Measurements from ENCODE around the gene AUTS2.

The AUTS2 gene

DNA sequence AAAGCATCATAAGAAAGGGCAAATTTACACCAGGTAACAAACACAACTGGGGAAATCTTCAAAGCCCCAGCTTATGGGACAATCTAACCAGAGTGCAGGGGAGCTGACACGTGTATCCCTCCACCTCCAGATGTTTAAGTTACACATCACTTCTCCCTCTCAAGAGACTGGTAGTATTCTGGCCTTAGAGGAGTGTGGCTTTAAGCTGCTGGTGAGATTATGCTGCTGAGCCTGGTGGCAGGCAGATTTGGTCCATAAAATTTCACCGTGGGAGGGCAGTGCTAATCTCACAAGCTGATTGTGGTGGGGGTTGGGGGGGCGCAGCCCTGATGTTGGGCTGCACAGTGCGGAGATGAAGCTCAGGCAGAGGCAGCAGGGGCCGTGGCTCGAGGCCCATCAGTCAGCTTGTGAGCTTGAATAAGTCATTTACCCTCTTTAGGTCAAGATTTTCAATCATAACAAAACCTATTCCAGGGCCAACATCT, 1102.7 kb downstream of the AUTS2 start (continued):
- no peak for TF ChIP-seq ZNF292 (tag by site-specific recombination; IDR thresholded peaks at IDR 0.05; ENCODE audit: borderline replicate concordance, low read depth)
- TF ChIP-seq, protein P1, sequence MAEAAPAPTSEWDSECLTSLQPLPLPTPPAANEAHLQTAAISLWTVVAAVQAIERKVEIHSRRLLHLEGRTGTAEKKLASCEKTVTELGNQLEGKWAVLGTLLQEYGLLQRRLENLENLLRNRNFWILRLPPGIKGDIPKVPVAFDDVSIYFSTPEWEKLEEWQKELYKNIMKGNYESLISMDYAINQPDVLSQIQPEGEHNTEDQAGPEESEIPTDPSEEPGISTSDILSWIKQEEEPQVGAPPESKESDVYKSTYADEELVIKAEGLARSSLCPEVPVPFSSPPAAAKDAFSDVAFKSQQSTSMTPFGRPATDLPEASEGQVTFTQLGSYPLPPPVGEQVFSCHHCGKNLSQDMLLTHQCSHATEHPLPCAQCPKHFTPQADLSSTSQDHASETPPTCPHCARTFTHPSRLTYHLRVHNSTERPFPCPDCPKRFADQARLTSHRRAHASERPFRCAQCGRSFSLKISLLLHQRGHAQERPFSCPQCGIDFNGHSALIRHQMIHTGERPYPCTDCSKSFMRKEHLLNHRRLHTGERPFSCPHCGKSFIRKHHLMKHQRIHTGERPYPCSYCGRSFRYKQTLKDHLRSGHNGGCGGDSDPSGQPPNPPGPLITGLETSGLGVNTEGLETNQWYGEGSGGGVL (tag by site-specific recombination; IDR thresholded peaks at IDR 0.05) = peak; percentile 55
- TF ChIP-seq, protein P2, sequence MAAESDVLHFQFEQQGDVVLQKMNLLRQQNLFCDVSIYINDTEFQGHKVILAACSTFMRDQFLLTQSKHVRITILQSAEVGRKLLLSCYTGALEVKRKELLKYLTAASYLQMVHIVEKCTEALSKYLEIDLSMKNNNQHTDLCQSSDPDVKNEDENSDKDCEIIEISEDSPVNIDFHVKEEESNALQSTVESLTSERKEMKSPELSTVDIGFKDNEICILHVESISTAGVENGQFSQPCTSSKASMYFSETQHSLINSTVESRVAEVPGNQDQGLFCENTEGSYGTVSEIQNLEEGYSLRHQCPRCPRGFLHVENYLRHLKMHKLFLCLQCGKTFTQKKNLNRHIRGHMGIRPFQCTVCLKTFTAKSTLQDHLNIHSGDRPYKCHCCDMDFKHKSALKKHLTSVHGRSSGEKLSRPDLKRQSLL (tag by site-specific recombination; IDR thresholded peaks at IDR 0.05) = no peak
- TF ChIP-seq ZBTB20 (tag by site-specific recombination; IDR thresholded peaks at IDR 0.05) = no peak
- TF ChIP-seq ZNF670 (tag by site-specific recombination; IDR thresholded peaks at IDR 0.05; ENCODE audit: low read depth) = no peak
- no peak for TF ChIP-seq ZNF776 (tag by site-specific recombination; IDR thresholded peaks at IDR 0.05; ENCODE audit: borderline replicate concordance)
- TF ChIP-seq ZNF48 (tag by site-specific recombination; IDR thresholded peaks at IDR 0.05) = no peak
- no peak for TF ChIP-seq SP3 (tag by site-specific recombination; IDR thresholded peaks at IDR 0.05)
- 0 out of 2 replicates have a peak, but pooled peaks have one; percentile 15 for TF ChIP-seq ZNF843 (tag by site-specific recombination; IDR thresholded peaks at IDR 0.05)
- TF ChIP-seq, protein P3, sequence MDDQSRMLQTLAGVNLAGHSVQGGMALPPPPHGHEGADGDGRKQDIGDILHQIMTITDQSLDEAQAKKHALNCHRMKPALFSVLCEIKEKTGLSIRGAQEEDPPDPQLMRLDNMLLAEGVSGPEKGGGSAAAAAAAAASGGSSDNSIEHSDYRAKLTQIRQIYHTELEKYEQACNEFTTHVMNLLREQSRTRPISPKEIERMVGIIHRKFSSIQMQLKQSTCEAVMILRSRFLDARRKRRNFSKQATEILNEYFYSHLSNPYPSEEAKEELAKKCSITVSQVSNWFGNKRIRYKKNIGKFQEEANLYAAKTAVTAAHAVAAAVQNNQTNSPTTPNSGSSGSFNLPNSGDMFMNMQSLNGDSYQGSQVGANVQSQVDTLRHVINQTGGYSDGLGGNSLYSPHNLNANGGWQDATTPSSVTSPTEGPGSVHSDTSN (CRISPR knock-in tag; IDR thresholded peaks at IDR 0.05) = no peak
- no peak for TF ChIP-seq ZNF350 (tag by site-specific recombination; IDR thresholded peaks at IDR 0.05)
- TF ChIP-seq, protein P4, sequence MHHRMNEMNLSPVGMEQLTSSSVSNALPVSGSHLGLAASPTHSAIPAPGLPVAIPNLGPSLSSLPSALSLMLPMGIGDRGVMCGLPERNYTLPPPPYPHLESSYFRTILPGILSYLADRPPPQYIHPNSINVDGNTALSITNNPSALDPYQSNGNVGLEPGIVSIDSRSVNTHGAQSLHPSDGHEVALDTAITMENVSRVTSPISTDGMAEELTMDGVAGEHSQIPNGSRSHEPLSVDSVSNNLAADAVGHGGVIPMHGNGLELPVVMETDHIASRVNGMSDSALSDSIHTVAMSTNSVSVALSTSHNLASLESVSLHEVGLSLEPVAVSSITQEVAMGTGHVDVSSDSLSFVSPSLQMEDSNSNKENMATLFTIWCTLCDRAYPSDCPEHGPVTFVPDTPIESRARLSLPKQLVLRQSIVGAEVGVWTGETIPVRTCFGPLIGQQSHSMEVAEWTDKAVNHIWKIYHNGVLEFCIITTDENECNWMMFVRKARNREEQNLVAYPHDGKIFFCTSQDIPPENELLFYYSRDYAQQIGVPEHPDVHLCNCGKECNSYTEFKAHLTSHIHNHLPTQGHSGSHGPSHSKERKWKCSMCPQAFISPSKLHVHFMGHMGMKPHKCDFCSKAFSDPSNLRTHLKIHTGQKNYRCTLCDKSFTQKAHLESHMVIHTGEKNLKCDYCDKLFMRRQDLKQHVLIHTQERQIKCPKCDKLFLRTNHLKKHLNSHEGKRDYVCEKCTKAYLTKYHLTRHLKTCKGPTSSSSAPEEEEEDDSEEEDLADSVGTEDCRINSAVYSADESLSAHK (tag by site-specific recombination; IDR thresholded peaks at IDR 0.05) = no peak
- no peak for TF ChIP-seq ZBTB48 (tag by site-specific recombination; IDR thresholded peaks at IDR 0.05)
- no peak for TF ChIP-seq KLF16 (tag by site-specific recombination; IDR thresholded peaks at IDR 0.05)
- TF ChIP-seq ZNF791 (tag by site-specific recombination; IDR thresholded peaks at IDR 0.05) = no peak
- no peak for TF ChIP-seq ZNF585B (tag by site-specific recombination; IDR thresholded peaks at IDR 0.05)
- TF ChIP-seq, protein P5, sequence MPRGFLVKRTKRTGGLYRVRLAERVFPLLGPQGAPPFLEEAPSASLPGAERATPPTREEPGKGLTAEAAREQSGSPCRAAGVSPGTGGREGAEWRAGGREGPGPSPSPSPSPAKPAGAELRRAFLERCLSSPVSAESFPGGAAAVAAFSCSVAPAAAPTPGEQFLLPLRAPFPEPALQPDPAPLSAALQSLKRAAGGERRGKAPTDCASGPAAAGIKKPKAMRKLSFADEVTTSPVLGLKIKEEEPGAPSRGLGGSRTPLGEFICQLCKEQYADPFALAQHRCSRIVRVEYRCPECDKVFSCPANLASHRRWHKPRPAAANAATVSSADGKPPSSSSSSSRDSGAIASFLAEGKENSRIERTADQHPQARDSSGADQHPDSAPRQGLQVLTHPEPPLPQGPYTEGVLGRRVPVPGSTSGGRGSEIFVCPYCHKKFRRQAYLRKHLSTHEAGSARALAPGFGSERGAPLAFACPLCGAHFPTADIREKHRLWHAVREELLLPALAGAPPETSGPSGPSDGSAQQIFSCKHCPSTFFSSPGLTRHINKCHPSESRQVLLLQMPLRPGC (tag by site-specific recombination; IDR thresholded peaks at IDR 0.05) = no peak
- no peak for TF ChIP-seq ZNF311 (tag by site-specific recombination; IDR thresholded peaks at IDR 0.05; ENCODE audit: borderline replicate concordance)
- TF ChIP-seq GLI2 (tag by site-specific recombination; IDR thresholded peaks at IDR 0.05; ENCODE audit: borderline replicate concordance, low read depth) = no peak

DNA sequence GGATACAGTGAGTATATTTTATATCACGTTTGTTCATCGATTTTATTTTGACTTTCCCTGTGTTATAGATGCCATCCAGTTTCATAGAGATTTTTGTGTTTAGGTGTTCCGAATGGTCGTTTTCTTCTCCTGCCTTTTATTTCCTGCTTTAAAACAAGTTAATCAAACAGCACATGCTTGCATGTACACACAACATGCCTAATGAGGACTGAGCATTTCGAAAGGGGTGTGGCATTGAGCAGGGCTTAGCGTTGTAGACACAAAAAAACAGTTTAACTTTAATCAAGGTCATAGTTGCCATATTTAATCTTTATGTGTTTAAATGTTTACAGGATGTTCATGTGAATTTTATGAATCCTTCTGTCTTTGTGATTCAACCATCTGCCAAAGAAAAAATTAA, 1103.2 kb downstream of the AUTS2 start:
- Histone ChIP-seq H3K4me3 (ENCODE audit: low read depth, low read length) (no peak overlapping the region), H3K9me3 (ENCODE audit: control insufficient read depth, insufficient read depth, low read depth, low read length) (no peaks in the 10 kb centered on the region), H3K36me3 (ENCODE audit: control insufficient read depth in 2 of 2, insufficient read depth in 1 of 2, low read length in 2 of 2) (peaks cover 11 to 26% of the 10 kb centered on the region in 2 experiments; a peak in 2 of 3 replicates), H3K4me1 (ENCODE audit: control insufficient read depth, insufficient read depth, low read length) (peaks cover 44% of the 10 kb centered on the region), H3K27ac (ENCODE audit: extremely low read depth, low read depth, low read length) (no peak overlapping the region)
- CTCF ChIA-PET = interaction anchor here (0.6 kb wide), 1 partner anchor 16 kb away, joined by 3 read pairs; no protein-coding TSS in a partner anchor
- POLR2A ChIA-PET = no interaction called here
- TF ChIP-seq, protein P2 (tag by site-specific recombination; IDR thresholded peaks at IDR 0.05) = no peak
- TF ChIP-seq KLF9 (tag by site-specific recombination; IDR thresholded peaks at IDR 0.05; ENCODE audit: low read depth) = 0 out of 2 replicates have a peak, but pooled peaks have one; percentile 18
